Caco-2 (cell line): ENCODE measurements around the gene DTYMK. TPM values are rescaled to one million over a fixed set of nuclear protein-coding genes. Genes with fewer than 3 reads are reported as not detected.

Experiments used
- BruUV-seq: library from RNA; stranded (reverse); fragments of 400-500 nt; replicated peaks from 2 replicates; lab custom pipeline; 2021; lab: Mats Ljungman, UMichigan
- CTCF ChIA-PET: fragments of 300-600 bp; sonication (Branson Sonifier 250); formaldehyde crosslinking; loops from one replicate; lab custom pipeline; 2022; ENCODE audit warnings: antibody characterized with exemption; lab: Charles Lee
- POLR2A ChIA-PET: fragments of 300-600 bp; sonication (Branson Sonifier 250); formaldehyde crosslinking; loops from one replicate; lab custom pipeline; 2022; ENCODE audit warnings: antibody characterized with exemption; lab: Charles Lee
- DNase-seq, 2 experiments: peaks; one replicate each; pipeline versions ENCODE4 v3.0.0 to v3.0.0-alpha.2; 2020 to 2022
- H3K27me3 ChIP-seq: replicated peaks from 2 replicates; pipeline ENCODE4 v1.6.0; 2011; ENCODE audit warnings: low read length; ENCODE audit not compliant: control insufficient read depth, insufficient read depth
- H3K36me3 ChIP-seq: 2 replicates; pipeline ENCODE4 v1.5.1; 2011; ENCODE audit warnings: low read length; ENCODE audit not compliant: control insufficient read depth, insufficient read depth
- H3K4me1 ChIP-seq: fragments of 250-450 bp; sonication (Bioruptor Pico); 2 replicates; pipeline ENCODE4 v1.5.1; 2020; ENCODE audit warnings: mild to moderate bottlenecking
- H3K4me3 ChIP-seq: 2 replicates; pipeline ENCODE4 v1.5.1; 2011; ENCODE audit warnings: low read depth, mild to moderate bottlenecking, control low read depth, low read length
- H3K9me3 ChIP-seq: fragments of 250-450 bp; sonication (Bioruptor Pico); 2 replicates; pipeline ENCODE4 v1.5.1; 2020; ENCODE audit warnings: mild to moderate bottlenecking, moderate library complexity
- H3K27ac Mint-ChIP-seq: one replicate; pipeline ENCODE4 v1.8.0; 2022; ENCODE audit warnings: mixed read lengths; ENCODE audit not compliant: unreplicated experiment
- H3K27me3 Mint-ChIP-seq: one replicate; pipeline ENCODE4 v1.8.0; 2022; ENCODE audit warnings: mixed read lengths; ENCODE audit not compliant: insufficient read depth, unreplicated experiment
- H3K36me3 Mint-ChIP-seq: one replicate; pipeline ENCODE4 v1.8.0; 2022; ENCODE audit warnings: mild to moderate bottlenecking, mixed read lengths; ENCODE audit not compliant: insufficient read depth, unreplicated experiment
- H3K4me1 Mint-ChIP-seq: one replicate; pipeline ENCODE4 v1.8.0; 2022; ENCODE audit warnings: low read depth, mixed read lengths; ENCODE audit not compliant: unreplicated experiment
- H3K4me3 Mint-ChIP-seq: one replicate; pipeline ENCODE4 v1.8.0; 2022; ENCODE audit warnings: mild to moderate bottlenecking, moderate library complexity, mixed read lengths; ENCODE audit not compliant: unreplicated experiment
- H3K9me3 Mint-ChIP-seq: one replicate; pipeline ENCODE4 v1.8.0; 2022; ENCODE audit warnings: mixed read lengths; ENCODE audit not compliant: unreplicated experiment
- intact Hi-C: fragments of 100-400 bp; cut with micrococcal nuclease; formaldehyde crosslinking; loops from one replicate; pipeline ENCODE4 v1.10.0; 2022; ENCODE audit not compliant: unreplicated experiment
- total RNA-seq: library from RNA; stranded (reverse); gene quantifications from 2 replicates; pipeline ENCODE4 v1.2.3, GENCODE V29; 2022
- TF ChIP-seq, protein P1 (sequence below), 2 experiments: fragments of 200-600 bp in 1 of 2; IDR thresholded peaks; 1 replicate in 1 of 2; 2 replicates in 1 of 2; pipeline versions ENCODE4 v1.5.1 to v1.8.0; 2011 to 2022; ENCODE audit warnings: antibody characterized with exemption in 1 of 2, control low read depth in 1 of 2, inconsistent platforms in 1 of 2, low read depth in 1 of 2, low read length in 1 of 2, mild to moderate bottlenecking in 1 of 2, moderate library complexity in 1 of 2; ENCODE audit not compliant: insufficient read depth in 1 of 2, severe bottlenecking in 1 of 2, unreplicated experiment in 1 of 2

The DTYMK gene
- total RNA-seq, 1 experiment from 2014 or later = 68.4 TPM

GRCh38 chr2:241659150-241659739 is 27.4 kb downstream of the DTYMK start:
- Histone ChIP-seq H3K9me3 (no peaks in the 10 kb centered on the region), H3K27me3 (no peaks in the 10 kb centered on the region), H3K4me3 (no peak overlapping the region), H3K4me1 (no peaks in the 10 kb centered on the region), H3K36me3 (no peaks in the 10 kb centered on the region; the same call in 1 of the 2 replicates)
- Mint-ChIP-seq H3K9me3 (no peaks in the 10 kb centered on the region), H3K4me1 (no peaks in the 10 kb centered on the region), H3K27me3 (no peaks in the 10 kb centered on the region), H3K36me3 (peaks cover 54% of the 10 kb centered on the region), H3K27ac (no peak overlapping the region), H3K4me3 (no peak overlapping the region)
- DNase-seq = peak in 1 of 2 experiments; percentile 48
- ChIA-PET POLR2A (no interaction called here), CTCF (no interaction called here)
- no TSS peak for BruUV-seq
- TF ChIP-seq, protein P1, sequence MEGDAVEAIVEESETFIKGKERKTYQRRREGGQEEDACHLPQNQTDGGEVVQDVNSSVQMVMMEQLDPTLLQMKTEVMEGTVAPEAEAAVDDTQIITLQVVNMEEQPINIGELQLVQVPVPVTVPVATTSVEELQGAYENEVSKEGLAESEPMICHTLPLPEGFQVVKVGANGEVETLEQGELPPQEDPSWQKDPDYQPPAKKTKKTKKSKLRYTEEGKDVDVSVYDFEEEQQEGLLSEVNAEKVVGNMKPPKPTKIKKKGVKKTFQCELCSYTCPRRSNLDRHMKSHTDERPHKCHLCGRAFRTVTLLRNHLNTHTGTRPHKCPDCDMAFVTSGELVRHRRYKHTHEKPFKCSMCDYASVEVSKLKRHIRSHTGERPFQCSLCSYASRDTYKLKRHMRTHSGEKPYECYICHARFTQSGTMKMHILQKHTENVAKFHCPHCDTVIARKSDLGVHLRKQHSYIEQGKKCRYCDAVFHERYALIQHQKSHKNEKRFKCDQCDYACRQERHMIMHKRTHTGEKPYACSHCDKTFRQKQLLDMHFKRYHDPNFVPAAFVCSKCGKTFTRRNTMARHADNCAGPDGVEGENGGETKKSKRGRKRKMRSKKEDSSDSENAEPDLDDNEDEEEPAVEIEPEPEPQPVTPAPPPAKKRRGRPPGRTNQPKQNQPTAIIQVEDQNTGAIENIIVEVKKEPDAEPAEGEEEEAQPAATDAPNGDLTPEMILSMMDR (IDR thresholded peaks at IDR 0.05; ENCODE audit: insufficient read depth in 1 of 2, low read depth in 1 of 2, low read length in 1 of 2, severe bottlenecking in 1 of 2, unreplicated experiment in 1 of 2) = peak; percentile 16 to 43
- intact Hi-C loops = no loop called here

DNA sequence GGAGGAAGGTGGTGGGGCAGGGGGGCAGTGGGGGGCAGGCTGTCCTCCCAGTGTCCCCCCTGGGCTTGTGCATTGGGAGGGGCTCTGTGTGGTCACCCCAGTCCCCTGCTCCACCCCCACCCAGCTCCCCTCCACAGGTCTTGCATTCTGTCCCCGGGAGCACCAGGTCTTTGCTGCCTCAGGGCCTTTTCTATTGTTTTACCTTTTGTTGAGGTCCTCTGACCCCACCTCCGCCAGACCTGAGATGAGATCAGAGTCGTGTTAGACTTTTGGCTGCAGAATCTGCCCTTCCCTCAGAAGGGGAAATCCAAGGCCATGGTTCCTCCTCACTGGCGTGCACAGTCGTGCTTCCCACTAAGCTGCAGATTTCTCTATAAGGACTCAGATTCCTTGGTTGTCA is 28.3 kb downstream of the DTYMK start:
- Histone ChIP-seq H3K4me3 (no peak overlapping the region), H3K27me3 (no peaks in the 10 kb centered on the region), H3K4me1 (no peaks in the 10 kb centered on the region), H3K36me3 (no peaks in the 10 kb centered on the region; the same call in 1 of the 2 replicates), H3K9me3 (no peaks in the 10 kb centered on the region)
- Mint-ChIP-seq H3K36me3 (peaks cover 54% of the 10 kb centered on the region), H3K4me1 (no peaks in the 10 kb centered on the region), H3K27me3 (no peaks in the 10 kb centered on the region), H3K27ac (no peak overlapping the region), H3K4me3 (no peak overlapping the region), H3K9me3 (no peaks in the 10 kb centered on the region)
- ChIA-PET CTCF (no interaction called here), POLR2A (no interaction called here)
- intact Hi-C loops = no loop called here
- DNase-seq = no peak
- TF ChIP-seq, protein P1 (IDR thresholded peaks at IDR 0.05; ENCODE audit: insufficient read depth in 1 of 2, low read depth in 1 of 2, low read length in 1 of 2, severe bottlenecking in 1 of 2, unreplicated experiment in 1 of 2) = no peak
- BruUV-seq = no TSS peak

DNA sequence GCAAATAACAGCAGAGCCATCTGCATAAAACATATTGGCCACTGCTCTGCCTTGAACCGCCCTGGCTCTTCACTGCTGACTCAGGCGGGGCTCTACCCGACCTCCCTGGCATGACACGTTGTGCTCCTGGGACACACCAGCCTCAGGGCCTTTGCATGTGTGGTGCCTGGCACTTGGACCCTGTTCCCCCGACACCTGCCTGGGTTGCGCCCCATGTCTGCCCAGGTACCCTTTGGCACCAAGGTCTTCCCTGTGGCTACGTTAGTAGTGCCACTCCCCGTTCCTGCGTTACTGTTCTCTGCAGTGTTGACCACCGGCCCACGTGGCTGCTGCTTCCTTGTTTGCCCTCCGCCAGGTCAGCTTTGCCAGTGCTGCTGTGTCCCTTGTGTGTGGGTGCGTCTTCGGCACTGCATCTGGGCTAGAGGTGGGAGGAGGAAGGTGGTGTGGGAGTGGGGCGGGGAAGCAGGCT is 28.8 kb downstream of the DTYMK start:
- intact Hi-C loops = no loop called here
- Histone ChIP-seq H3K4me1 (no peaks in the 10 kb centered on the region), H3K27me3 (no peaks in the 10 kb centered on the region), H3K9me3 (no peaks in the 10 kb centered on the region), H3K4me3 (no peak overlapping the region), H3K36me3 (no peaks in the 10 kb centered on the region; the same call in 1 of the 2 replicates)
- BruUV-seq = no TSS peak
- no peaks in the 10 kb centered on the region for H3K4me1 Mint-ChIP-seq
- no peak overlapping the region for H3K4me3 Mint-ChIP-seq
- CTCF ChIA-PET = no interaction called here
- POLR2A ChIA-PET = no interaction called here
- no peaks in the 10 kb centered on the region for H3K27me3 Mint-ChIP-seq
- TF ChIP-seq, protein P1 (IDR thresholded peaks at IDR 0.05; ENCODE audit: insufficient read depth in 1 of 2, low read depth in 1 of 2, low read length in 1 of 2, severe bottlenecking in 1 of 2, unreplicated experiment in 1 of 2) = no peak
- no peaks in the 10 kb centered on the region for H3K9me3 Mint-ChIP-seq
- H3K36me3 Mint-ChIP-seq = peaks cover 56% of the 10 kb centered on the region
- DNase-seq = no peak
- H3K27ac Mint-ChIP-seq = no peak overlapping the region
